Measurements from ENCODE around the gene C11orf54.
"Not testable (repeated sequence)": the region's sequence is repeated elsewhere in the genome, so short reads cannot be mapped to it uniquely, and the experiment has no call there.

C11orf54 gene

DNA sequence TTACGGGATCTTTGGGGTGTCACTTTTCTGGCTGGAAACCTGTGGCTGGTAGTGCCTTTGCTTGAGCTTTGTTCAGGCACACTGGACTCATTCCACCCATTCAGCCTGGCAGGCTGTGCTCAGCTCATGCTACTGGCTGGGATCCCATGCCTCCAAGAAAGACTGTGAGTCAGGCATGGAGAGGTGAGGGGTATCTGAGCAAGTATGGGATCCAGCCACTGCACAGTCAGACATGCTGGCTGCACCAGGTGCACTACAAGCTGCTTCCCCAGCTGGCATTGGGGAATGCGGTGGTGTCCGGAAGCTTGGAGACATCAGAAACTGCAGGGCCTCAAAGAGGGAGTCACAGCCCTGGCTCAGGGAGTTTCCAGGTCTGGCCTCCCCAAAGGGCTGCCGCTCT is 30.7 kb downstream of the C11orf54 start:
- no peak for DNase-seq

DNA sequence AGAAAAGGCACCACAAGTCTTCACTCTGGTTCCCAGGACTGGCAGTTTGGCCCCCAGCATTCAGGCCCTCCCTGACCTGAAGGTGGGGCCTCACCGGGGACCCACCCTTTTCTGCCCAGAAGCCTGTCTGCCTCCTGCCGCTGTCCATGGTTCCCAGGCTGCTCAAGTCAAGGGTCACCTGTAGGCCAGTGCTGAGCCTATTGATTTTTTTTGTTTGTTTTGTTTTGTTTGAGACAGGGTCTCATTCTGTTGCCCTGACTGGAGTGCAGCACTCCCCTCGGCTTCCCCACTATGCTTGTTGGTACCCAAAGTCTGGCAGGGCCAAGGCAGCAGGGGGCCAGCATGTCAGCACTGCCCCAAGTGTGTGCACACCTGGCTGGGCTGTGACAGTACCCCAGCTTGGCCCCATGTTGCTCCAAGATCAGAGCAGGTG is 31.6 kb downstream of the C11orf54 start:
- no peak for DNase-seq

DNA sequence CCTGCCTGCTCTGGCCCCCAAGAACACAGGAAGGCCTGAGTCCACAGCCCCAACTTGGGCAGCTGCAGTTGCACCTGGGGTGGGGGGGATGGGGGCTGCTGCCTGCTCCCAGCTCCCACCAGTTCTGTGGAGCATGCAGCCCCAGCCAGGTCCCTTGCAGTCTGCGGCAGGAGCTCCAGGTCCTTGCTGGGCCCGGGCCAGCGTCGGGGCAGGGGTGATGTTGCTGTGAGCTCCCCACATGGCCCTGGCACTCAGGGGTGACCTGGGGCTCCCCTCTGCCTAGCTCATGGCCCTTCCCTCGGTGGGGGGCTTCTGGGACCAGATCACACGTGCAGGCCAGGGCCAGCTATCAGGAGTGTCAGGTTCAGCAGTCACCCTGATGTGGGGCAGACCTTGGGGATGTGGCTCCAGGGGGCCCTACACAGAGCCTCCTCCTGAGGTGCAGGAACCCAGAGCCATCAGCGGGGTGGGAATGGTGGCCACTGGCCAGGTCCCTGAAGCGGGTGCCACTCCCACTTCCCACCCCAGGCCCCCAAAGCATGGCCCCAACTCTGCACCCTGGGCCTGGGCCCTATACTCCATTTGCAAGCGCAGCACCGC is 32.2 kb downstream of the C11orf54 start:
- DNase-seq, result no peak

DNA sequence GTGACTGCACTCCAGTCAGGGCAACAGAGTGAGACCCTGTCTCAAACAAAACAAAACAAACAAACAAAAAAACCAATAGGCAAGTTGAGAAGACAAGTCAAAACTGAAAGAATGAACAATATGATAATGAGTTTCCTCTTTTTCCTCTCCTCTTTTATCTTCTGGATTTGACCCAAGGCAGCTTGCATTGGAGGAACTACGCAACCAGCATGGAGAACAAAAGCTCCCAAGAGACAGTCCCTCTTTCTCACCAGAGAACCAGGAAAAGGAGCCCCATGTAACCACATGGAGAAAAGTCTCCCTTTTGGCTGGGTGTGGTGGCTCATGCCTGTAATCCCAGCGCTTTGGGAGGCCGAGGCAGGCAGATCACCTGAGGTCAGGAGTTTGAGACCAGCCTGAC is 33.1 kb downstream of the C11orf54 start:
- not testable (repeated sequence) for DNase-seq

DNA sequence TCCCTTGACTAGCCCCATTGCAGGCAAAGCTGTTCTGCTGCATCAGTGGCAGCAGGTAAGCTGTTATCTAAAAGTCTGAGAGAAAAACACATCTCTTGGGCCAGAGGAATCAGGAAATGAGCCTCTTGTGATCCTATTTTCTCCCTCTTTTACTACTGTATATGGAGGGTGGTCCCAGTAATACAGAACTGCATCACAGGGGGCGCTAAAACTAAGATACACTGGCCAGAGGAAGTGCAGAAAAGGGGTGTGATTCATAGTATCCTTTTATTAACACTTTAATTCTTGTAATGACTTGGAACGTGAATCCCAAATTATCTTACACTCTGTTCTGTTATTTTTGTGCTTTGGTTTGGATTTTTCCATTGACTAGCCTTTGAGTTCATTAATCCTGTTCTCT is 33.8 kb downstream of the C11orf54 start:
- peak; percentile 5 to 11 for DNase-seq

DNA sequence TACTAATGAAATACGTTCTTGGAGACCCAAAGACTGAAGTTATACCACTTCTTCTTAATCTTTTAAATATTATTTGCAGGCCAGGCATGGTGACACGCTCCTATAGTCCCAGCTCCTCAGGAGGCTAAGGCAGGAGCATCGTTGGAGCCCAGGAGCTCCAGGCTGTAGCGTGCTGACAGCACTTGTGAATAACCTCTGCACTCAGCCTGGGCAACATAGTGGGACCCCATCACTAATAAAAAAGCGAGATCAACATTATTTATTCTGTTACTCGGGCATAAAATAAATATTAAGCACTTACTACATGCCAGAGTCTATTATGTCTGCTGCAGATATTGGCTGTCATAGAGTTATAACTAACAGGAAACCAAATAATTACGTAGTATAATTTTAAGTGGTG is 41.9 kb downstream of the C11orf54 start:
- DNase-seq, result no peak

DNA sequence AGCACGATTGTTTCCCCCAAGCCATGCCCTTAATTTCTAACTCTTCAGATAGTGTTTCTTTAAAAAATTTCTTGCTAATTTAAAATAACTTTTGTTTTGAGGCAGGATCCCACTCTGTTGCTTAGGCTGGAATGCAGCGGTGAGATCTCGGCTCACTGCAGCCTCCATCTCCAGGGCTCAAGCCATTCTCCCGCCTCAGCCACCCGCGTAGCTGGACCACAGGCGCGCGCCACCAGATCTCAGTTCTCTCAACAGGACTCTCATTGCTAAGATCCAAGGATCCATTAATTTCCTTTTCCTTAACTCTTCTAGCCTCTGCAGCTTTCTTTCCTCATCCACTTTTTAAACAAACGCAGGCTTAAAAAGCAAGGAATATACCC is 42.3 kb downstream of the C11orf54 start:
- DNase-seq, result no peak

DNA sequence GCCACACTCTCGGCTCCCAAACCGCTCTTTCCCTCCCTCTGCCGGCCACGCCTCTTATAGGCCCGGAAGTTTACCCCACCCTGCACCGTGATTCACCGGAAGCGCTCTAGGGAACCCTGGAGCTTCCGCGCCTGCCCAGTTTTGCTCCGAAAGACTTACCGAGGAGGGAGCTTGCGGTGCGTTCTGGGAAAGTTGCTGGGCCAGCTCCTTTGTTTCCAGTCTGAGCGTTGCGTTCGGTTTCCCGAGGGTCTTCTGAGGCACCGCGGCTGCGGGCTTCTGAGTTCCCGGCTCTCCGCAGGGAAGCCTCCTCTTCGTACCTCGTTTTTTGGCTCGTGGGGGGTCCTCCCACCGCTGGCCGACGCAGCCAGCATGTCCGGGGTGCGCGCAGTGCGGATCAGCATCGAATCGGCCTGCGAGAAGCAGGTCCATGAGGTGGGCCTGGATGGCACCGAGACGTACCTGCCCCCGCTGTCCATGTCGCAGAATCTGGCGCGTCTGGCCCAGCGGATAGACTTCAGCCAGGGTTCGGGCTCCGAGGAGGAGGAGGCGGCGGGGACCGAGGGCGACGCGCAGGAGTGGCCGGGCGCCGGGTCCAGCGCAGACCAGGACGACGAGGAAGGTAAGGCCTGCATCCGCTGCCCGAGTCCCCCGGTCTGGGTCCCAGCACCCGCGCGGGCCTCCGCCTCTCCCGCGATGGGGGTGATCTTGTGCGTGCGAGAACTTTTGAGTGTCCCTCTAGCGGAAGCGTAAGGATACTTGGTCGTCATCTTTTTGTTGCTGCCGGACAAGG is 42.9 kb downstream of the C11orf54 start, which contains the start of gene MED17:
MED17 (plus strand) TSS at position 138 of the 790 bp plus-strand sequence; CDS start at position 370, 232 bp downstream.
- peak; percentile 81 to 87 for DNase-seq

DNA sequence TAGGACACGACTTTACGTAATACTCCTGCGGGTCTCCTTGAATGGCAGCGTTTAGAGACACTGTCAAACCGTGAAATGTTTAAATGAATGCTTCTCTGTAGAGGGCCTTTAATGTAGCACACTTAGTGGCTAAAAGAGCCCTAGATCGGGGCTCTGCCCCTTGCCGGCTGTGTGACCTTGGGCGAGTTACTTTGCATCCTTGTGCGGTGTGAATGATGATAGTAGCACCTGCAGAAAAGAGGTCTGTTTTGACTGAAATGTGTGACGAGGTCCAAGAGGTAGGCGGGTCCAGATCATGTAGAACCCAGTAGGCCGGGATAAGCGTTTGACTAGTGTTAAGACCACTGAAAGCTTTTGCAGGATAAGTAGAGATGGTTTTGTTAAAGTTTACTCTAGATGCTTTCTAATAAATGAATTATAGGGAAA is 43.5 kb downstream of the C11orf54 start:
- no peak for DNase-seq

DNA sequence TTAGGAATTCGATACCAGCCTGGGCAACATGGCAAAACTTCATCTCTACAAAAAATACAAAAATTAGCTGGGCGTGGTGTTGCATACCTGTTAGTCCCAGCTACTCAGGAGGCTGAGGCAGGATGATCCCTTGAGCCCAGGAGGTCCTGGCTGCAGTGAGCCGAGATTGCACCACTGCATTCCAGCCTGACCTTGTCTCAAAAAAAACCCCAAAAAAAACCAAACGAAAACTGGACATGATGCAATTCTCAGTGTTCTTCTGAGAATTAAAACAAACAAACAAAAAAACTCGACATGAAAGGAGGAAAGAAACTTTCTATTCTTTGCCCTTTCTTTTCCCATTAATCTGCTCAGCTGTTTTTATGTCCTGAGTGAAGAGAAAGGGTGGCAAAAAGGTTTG is 50.0 kb downstream of the C11orf54 start:
- no peak for DNase-seq

DNA sequence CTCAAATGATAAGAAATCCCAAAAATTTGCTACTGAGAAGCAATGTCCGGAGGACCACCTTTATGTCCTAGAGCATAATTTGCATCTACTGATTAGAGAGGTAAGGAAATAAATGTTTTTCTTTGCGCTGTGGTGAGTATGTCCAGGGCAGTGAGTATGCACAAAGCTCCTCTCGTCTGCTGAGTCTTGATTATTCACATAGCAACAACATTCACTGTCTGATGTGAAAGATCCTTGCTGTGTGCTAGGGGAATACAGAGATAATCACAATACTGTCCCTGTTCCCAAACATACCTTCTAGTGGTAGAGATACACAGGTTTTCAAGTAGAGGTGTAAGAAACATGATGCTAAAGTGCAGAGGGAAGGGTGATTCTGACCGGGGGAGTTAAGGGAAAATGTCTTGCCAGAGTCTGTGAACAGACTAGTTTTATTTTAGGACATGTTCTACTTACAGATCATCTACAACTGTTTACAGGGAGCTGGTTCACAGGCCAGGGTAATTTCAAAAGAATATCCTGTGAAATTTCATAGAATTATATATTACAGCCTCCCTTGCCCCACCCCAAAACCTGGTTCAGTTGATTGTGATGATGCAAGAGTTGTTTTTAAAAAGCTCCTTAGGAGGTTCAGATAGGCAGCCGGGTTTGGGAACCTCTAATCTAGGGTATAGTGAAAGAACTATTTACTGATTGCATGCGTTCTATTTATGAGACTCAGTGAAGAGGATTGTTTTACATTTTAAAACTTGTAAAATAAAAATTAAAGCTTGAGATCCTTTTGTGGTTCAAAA is 55.2 kb downstream of the C11orf54 start:
- DNase-seq, result no peak

DNA sequence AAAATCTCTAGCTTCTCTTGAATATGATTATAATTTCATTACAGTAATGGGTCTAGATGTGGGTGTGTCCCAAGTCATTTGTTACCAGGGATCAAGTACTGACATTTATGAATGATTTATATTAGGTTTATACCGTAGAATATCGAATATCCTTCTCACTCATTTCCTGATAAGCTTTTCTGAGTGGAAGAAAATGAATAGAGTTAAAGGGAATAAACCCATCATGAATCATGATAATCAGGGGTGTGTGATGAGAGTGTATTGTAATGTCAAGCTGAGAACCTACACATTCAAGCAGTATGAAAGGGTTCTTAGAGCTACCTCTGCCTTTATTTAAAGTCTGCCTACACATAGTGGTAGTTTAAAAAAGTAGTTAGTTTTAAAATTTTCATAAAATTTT is 59.9 kb downstream of the C11orf54 start:
- no peak for DNase-seq

DNA sequence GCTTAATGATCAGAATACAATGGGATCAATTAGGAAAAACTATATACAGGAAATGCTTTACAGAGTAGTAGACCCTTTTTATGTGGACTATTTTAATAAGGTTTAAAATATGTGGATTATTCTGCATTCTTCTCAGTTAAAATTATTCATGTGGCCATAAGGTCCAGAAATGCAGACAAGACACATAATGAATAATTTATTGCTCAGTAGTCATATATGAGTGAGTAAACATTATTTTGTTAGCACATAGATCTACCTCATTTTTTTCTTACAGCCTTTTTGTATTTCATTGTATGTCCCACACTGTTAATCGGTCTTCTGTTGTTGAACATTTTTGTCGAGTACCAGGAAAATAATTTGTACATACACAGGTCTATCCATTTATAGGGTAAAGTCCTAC is 63.4 kb downstream of the C11orf54 start:
- no peak for DNase-seq

DNA sequence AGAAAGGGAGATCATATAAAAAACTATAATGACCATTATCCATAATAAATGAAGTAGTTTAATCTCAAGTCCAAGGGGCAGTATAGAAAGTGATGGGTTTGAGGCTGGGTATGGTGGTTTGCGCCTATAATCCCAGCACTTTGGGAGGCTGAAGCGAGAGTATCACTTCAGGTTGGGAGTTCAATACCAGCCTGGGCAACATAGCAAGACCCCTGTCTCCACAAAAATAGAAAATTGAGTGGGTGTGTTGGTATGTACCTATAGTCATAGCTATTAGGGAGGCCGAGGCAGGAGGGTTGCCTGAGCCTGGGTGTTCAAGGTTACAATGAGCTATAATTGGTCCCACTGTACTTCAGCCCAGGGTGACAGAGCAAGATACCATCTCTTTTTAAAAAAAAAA is 66.5 kb downstream of the C11orf54 start:
- no peak for DNase-seq

DNA sequence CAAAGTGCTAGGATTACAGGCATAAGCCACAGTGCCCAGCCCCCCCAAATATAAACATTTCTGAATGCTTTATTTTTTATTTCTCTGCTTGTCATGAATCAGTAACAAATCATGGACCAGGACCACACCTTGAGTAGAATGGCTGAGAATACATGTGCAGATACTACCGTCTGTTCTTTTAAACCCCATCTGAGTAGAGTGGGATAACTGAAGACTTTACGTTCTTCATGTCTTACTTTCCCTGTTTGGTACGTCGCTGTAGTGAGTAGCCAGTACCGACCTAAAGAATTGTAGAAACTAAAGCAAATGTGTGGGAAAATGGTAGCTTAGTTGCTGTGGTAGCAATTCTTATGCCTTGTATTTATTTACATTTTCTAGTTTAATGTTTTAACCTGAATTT is 72.5 kb downstream of the C11orf54 start:
- no peak for DNase-seq

Data from stimulated activated CD4-positive, alpha-beta T cell treated with anti-CD3 and anti-CD28 coated beads, Interleukin-2, amount 100 ng/mL, for 48 hours (primary cell).